Esophagus squamous epithelium (tissue), 5 donors: ENCODE data around the gene CTDP1. TPM values are rescaled to one million over a fixed set of nuclear protein-coding genes. Genes with fewer than 3 reads are reported as not detected.

ENCODE experiments used
- DNase-seq: peaks from one replicate; lab custom pipeline; 2025; lab: John Stamatoyannopoulos, UW
- H3K27ac ChIP-seq, 4 donors: fragments of 200-600 bp; sonication (generic); one replicate each; pipeline ENCODE4 v1.5.1; 2016 to 2019; ENCODE audit warnings: mild to moderate bottlenecking in 1 of 4
- H3K27me3 ChIP-seq, 4 donors: fragments of 200-600 bp; sonication (generic); 1 replicate in 3 of 4; 2 replicates in 1 of 4; pipeline versions ENCODE4 v1.5.1 to v1.6.0; 2017 to 2021; ENCODE audit warnings: antibody characterized with exemption in 1 of 4
- H3K36me3 ChIP-seq, 3 donors: fragments of 200-600 bp; sonication (generic); one replicate each; pipeline ENCODE4 v1.5.1; 2016 to 2019
- H3K4me1 ChIP-seq, 3 donors: fragments of 200-600 bp; sonication (generic); one replicate each; pipeline ENCODE4 v1.5.1; 2017 to 2019
- H3K4me3 ChIP-seq, 4 donors: fragments of 200-600 bp; sonication (generic); 1 replicate in 3 of 4; 2 replicates in 1 of 4; pipeline ENCODE4 v1.5.1; 2016 to 2019; ENCODE audit warnings: mild to moderate bottlenecking in 2 of 4, moderate library complexity in 1 of 4
- H3K9me3 ChIP-seq, 3 donors: fragments of 200-600 bp; sonication (generic); one replicate each; pipeline ENCODE4 v1.5.1; 2016 to 2019
- CTCF ChIP-seq, 6 experiments: fragments of 450-650 bp in 4 of 6; fragments of 200-600 bp in 2 of 6; sonication (generic) in 2 of 6; IDR thresholded peaks; one replicate each; pipeline ENCODE4 v1.5.1; 2016 to 2019; ENCODE audit warnings: antibody characterized with exemption in 6 of 6, mild to moderate bottlenecking in 4 of 6, moderate library complexity in 4 of 6
- POLR2A ChIP-seq, 4 donors: fragments of 450-650 bp; IDR thresholded peaks; one replicate each; pipeline ENCODE4 v1.6.1; 2017; ENCODE audit warnings: antibody characterized with exemption in 4 of 4, mild to moderate bottlenecking in 4 of 4, moderate library complexity in 3 of 4
- WGBS, 2 donors: methylation state at CpG; one replicate each; pipeline ENCODE4 v1.1.5; 2018; 5-methylcytosine and 5-hydroxymethylcytosine counted together
- intact Hi-C: fragments of 100-400 bp; cut with DNase I; formaldehyde crosslinking; loops from one replicate; pipeline ENCODE4 v1.15.0; 2022
- total RNA-seq, 4 donors: library from RNA; depleted of rRNA; stranded (reverse); fragments of >200 nt; gene quantifications; one replicate each; pipeline ENCODE4 v1.1.0, GENCODE V29; 2016
- donor health status: DM: yes; HTN: yes; CAD: no.

The CTDP1 gene
- total RNA-seq, 4 donors from 2014 or later = 10.5 to 17.1 (median 15.5) TPM

GRCh38 chr18:79682894-79683625 is 3.5 kb downstream of the CTDP1 start:
- no peaks in the 10 kb centered on the region for H3K9me3 ChIP-seq
- H3K27ac ChIP-seq = no peak overlapping the region
- DNase-seq = no peak
- H3K27me3 ChIP-seq = no peaks in the 10 kb centered on the region
- H3K4me3 ChIP-seq = no peak overlapping the region
- H3K36me3 ChIP-seq = peaks cover 0 to 7% (median 0%) of the 10 kb centered on the region in 3 donors
- 60 to 75% methylated on average over 11 to 15 of the region's 15 CpGs for WGBS, 2 donors
- intact Hi-C loops = loop anchor here (10.0 kb wide), 2 partner anchors 262 to 352 kb away; partner anchors contain the start of gene RBFA
- TF ChIP-seq POLR2A (IDR thresholded peaks at IDR 0.05) (no peak), CTCF (IDR thresholded peaks at IDR 0.05) (no peak)
- H3K4me1 ChIP-seq = peaks cover 21 to 48% (median 25%) of the 10 kb centered on the region in 3 donors

- peaks cover 16 to 48% (median 19%) of the 10 kb centered on the region in 3 donors for H3K4me1 ChIP-seq
- H3K4me3 ChIP-seq = no peak overlapping the region
- WGBS, 2 donors = 83 to 90% methylated on average over 12 to 21 of the region's 21 CpGs
- intact Hi-C loops = loop anchor here (10.0 kb wide), 2 partner anchors 261 to 351 kb away; partner anchors contain the start of gene RBFA
- no peaks in the 10 kb centered on the region for H3K27me3 ChIP-seq
- TF ChIP-seq CTCF (IDR thresholded peaks at IDR 0.05) (no peak), POLR2A (IDR thresholded peaks at IDR 0.05) (no peak)
- no peak overlapping the region for H3K27ac ChIP-seq
- DNase-seq = no peak
- no peaks in the 10 kb centered on the region for H3K9me3 ChIP-seq
- H3K36me3 ChIP-seq = peaks cover 0 to 7% (median 0%) of the 10 kb centered on the region in 3 donors
Observed at GRCh38 chr18:79683626-79684282, 4.2 kb downstream of the CTDP1 start.

GRCh38 chr18:79684283-79684631 is 4.7 kb downstream of the CTDP1 start:
- Histone ChIP-seq H3K27me3 (no peaks in the 10 kb centered on the region), H3K36me3 (peaks cover 0 to 7% (median 0%) of the 10 kb centered on the region in 3 donors), H3K9me3 (no peaks in the 10 kb centered on the region), H3K4me3 (no peak overlapping the region), H3K4me1 (peaks cover 16 to 48% (median 19%) of the 10 kb centered on the region in 3 donors), H3K27ac (no peak overlapping the region)
- TF ChIP-seq CTCF (IDR thresholded peaks at IDR 0.05) (no peak), POLR2A (IDR thresholded peaks at IDR 0.05) (no peak)
- intact Hi-C loops = loop anchor here (10.0 kb wide), 2 partner anchors 261 to 351 kb away; partner anchors contain the start of gene RBFA
- no peak for DNase-seq
- WGBS, 2 donors = 81 to 88% methylated on average over 7 to 9 of the region's 10 CpGs

DNA sequence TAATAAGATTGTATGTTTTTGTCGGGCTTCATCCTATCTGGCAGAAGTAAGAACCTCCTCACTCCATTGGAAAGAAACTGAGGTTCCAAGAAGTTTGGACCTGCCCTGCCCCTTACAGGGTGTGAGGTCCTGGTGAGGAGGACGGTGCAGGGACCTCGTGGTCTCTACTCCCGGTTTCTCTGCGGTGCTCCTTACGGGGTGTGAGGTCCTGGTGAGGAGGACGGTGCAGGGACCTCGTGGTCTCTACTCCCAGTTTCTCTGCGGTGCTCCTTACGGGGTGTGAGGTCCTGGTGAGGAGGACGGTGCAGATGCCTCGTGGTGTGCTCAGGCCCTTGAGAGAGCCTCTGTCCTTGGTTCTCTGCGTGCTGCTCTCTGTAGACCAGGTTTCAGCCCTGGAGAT is 5.2 kb downstream of the CTDP1 start:
- peaks cover 0 to 7% (median 0%) of the 10 kb centered on the region in 3 donors for H3K36me3 ChIP-seq
- H3K27me3 ChIP-seq = no peaks in the 10 kb centered on the region
- H3K27ac ChIP-seq = no peak overlapping the region
- no peak for DNase-seq
- WGBS, 2 donors = 66 to 73% methylated on average over 12 to 13 of the region's 13 CpGs
- no peak for TF ChIP-seq POLR2A (IDR thresholded peaks at IDR 0.05)
- no peak for TF ChIP-seq CTCF (IDR thresholded peaks at IDR 0.05)
- no peaks in the 10 kb centered on the region for H3K9me3 ChIP-seq
- H3K4me1 ChIP-seq = peaks cover 16 to 48% (median 19%) of the 10 kb centered on the region in 3 donors
- intact Hi-C loops = loop anchor here (10.0 kb wide), 2 partner anchors 260 to 350 kb away; partner anchors contain the start of gene RBFA
- no peak overlapping the region for H3K4me3 ChIP-seq

GRCh38 chr18:79685281-79685680 is 5.7 kb downstream of the CTDP1 start:
- no peak for DNase-seq
- TF ChIP-seq POLR2A (IDR thresholded peaks at IDR 0.05) (no peak), CTCF (IDR thresholded peaks at IDR 0.05) (no peak)
- WGBS, 2 donors = 78 to 83% methylated on average over 8 of the region's 8 CpGs
- Histone ChIP-seq H3K9me3 (no peaks in the 10 kb centered on the region), H3K36me3 (peaks cover 0 to 7% (median 0%) of the 10 kb centered on the region in 3 donors), H3K27ac (no peak overlapping the region), H3K4me1 (peaks cover 16 to 45% (median 19%) of the 10 kb centered on the region in 3 donors), H3K4me3 (no peak overlapping the region), H3K27me3 (no peaks in the 10 kb centered on the region)
- intact Hi-C loops = loop anchor here (10.0 kb wide), 2 partner anchors 260 to 350 kb away; partner anchors contain the start of gene RBFA
